ENCODE data around the gene CTSO. TPM values are rescaled to one million over a fixed set of nuclear protein-coding genes. Genes with fewer than 3 reads are reported as not detected.

CTSO gene
- total and polyA plus RNA-seq, 8 donors, result 1.2 to 41.7 (median 5.7) TPM

GRCh38 chr4:155877971-155878370, 75.7 kb downstream of the CTSO start:
- WGBS, 5 donors, result 82 to 93% (median 92%) methylated on average over 4 of the region's 4 CpGs
- DNase-seq, result no peak
- Histone ChIP-seq H3K9me3 (peaks cover 0 to 10% (median 4%) of the 10 kb centered on the region in 4 donors), H3K36me3 (no peaks in the 10 kb centered on the region), H3K27ac (no peak overlapping the region), H3K4me1 (no peaks in the 10 kb centered on the region), H3K4me3 (no peak overlapping the region), H3K27me3 (no peaks in the 10 kb centered on the region)
- intact Hi-C loops (cut with DNase I; ENCODE audit: low total_unique reads), result no loop called here
- TF ChIP-seq CTCF (IDR thresholded peaks at IDR 0.05) (no peak), POLR2A (IDR thresholded peaks at IDR 0.05) (no peak), POLR2AphosphoS5 (IDR thresholded peaks at IDR 0.05) (no peak), EP300 (IDR thresholded peaks at IDR 0.05) (no peak)

- 67 to 94% (median 82%) methylated on average over 1 of the region's 1 CpG for WGBS, 5 donors
- TF ChIP-seq POLR2A (IDR thresholded peaks at IDR 0.05), result no peak
- TF ChIP-seq EP300 (IDR thresholded peaks at IDR 0.05), result no peak
- no peak for TF ChIP-seq CTCF (IDR thresholded peaks at IDR 0.05)
- no peak for TF ChIP-seq POLR2AphosphoS5 (IDR thresholded peaks at IDR 0.05)
- peaks cover 0 to 12% (median 5%) of the 10 kb centered on the region in 4 donors for H3K9me3 ChIP-seq
- H3K27ac ChIP-seq, result no peak overlapping the region
- no peaks in the 10 kb centered on the region for H3K27me3 ChIP-seq
- no peaks in the 10 kb centered on the region for H3K4me1 ChIP-seq
- H3K36me3 ChIP-seq, result no peaks in the 10 kb centered on the region
- no peak for DNase-seq
- intact Hi-C loops (cut with DNase I; ENCODE audit: low total_unique reads), result no loop called here
- no peak overlapping the region for H3K4me3 ChIP-seq
These were observed 77.8 kb downstream of the CTSO start for GRCh38 chr4:155875878-155876277.

Other genes starting within 250 kb of the CTSO start
- gene GUCY1B1, start 194.8 kb downstream of the CTSO start, total RNA-seq, result 10 to 100 TPM in 4 of 5 donors, not detected in 1; 14.8 to 59.8 (median 32.7) TPM
- 10 to 100 TPM in 1 of 3 donors, 1 to 10 TPM in 2; 5.3 to 10.5 (median 7.8) TPM for gene GUCY1B1, start 194.8 kb downstream of the CTSO start, polyA plus RNA-seq
- not detected for gene ASIC5, start 87.6 kb downstream of the CTSO start, total RNA-seq
- not detected for gene ASIC5, start 87.6 kb downstream of the CTSO start, polyA plus RNA-seq
- 1 to 10 TPM in 1 of 5 donors, not detected in 4; 5.0 TPM for gene TDO2, start 50.2 kb downstream of the CTSO start, total RNA-seq
- under 1 TPM in 2 of 3 donors, not detected in 1; 0.30 to 0.56 TPM for gene TDO2, start 50.2 kb downstream of the CTSO start, polyA plus RNA-seq

Measured in stomach (tissue), 9 donors.